ENCODE data around the gene RUNX1. TPM values are rescaled to one million over a fixed set of nuclear protein-coding genes. Genes with fewer than 3 reads are reported as not detected.

RUNX1 gene
- total and polyA plus RNA-seq, 2 donors (not counting 3 experiments of a cell fraction or from before 2014, with no cell fraction given): 4.6 to 17.9 TPM

DNA sequence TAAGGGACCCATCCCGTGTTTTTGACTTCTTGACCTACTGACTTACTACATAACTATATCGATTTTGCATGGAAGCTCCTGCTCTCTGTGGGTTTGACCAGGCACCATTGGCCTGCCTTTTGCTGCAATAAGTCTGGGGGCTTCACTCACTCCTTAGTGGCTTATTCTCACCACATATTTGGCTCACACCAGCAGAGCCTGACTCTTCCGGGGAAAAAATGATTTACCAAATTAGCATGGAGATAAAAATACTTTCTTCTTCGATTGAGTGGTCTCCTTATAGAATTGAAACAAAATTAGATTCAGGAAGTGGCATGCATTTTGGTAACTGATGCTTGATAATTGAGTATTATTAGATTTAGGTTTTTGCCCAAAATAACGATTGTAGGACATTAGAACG, 129.7 kb downstream of the RUNX1 start:
- H3K9me3 ChIP-seq (replicated peaks; ENCODE audit: control insufficient read depth, insufficient read depth, low read length): no peaks in the 10 kb centered on the region
- H3K4me2 ChIP-seq (ENCODE audit: insufficient read depth, low read length): no peak overlapping the region
- no peaks in the 10 kb centered on the region for H3K79me2 ChIP-seq (ENCODE audit: control insufficient read depth, insufficient read depth, low read length)
- no peaks in the 10 kb centered on the region for H3K9me1 ChIP-seq (replicated peaks; ENCODE audit: control insufficient read depth, extremely low read depth, insufficient read depth, low read length)
- dilution Hi-C loops (cut with MboI; ENCODE audit: extremely low pct_ligation_motif_present, low sequenced_read_pairs) (no loop called here), intact Hi-C loops (cut with micrococcal nuclease) (no loop called here)
- no peaks in the 10 kb centered on the region for H4K20me1 ChIP-seq (replicated peaks; ENCODE audit: control insufficient read depth, extremely low read depth, insufficient read depth, low read length)
- no peak overlapping the region for H3K27ac ChIP-seq (ENCODE audit: insufficient read depth, low read depth, low read length)
- no peak for DNase-seq (ENCODE audit: low read depth, low spot score)
- no peaks in the 10 kb centered on the region for H3K36me3 ChIP-seq (ENCODE audit: control insufficient read depth in 2 of 2, extremely low read depth in 1 of 2, insufficient read depth in 2 of 2, low read length in 2 of 2)
- H3K4me1 ChIP-seq (ENCODE audit: control insufficient read depth, extremely low read depth, insufficient read depth, low read length): no peaks in the 10 kb centered on the region
- POLR2A ChIA-PET: no interaction called here
- H2AFZ ChIP-seq (ENCODE audit: low read depth, low read length): no peak overlapping the region
- no peak overlapping the region for H3K4me3 ChIP-seq (replicated peaks in 1 of 3; ENCODE audit: insufficient read depth in 1 of 3, low read depth in 1 of 3, low read length in 3 of 3)
- FAIRE-seq: no peak
- no peak overlapping the region for H3K9ac ChIP-seq (replicated peaks; ENCODE audit: extremely low read depth, insufficient read depth, low read length)
- CTCF ChIA-PET: interaction anchor here (1.1 kb wide), 1 partner anchor 9 kb away, joined by 3 read pairs; no protein-coding TSS in a partner anchor
- no TSS peak for BruUV-seq (replicated peaks)
- no peak for TF ChIP-seq POLR2A (IDR thresholded peaks at IDR 0.05; ENCODE audit: low read depth, low read length)
- TF ChIP-seq GATA2 (IDR thresholded peaks at IDR 0.05; ENCODE audit: insufficient read depth, insufficient read length, low read depth, low read length): no peak
- TF ChIP-seq POLR2AphosphoS5 (IDR thresholded peaks at IDR 0.05; ENCODE audit: insufficient read depth, low read depth, low read length): no peak
- no peak for TF ChIP-seq FOS (IDR thresholded peaks at IDR 0.05; ENCODE audit: borderline replicate concordance, insufficient read depth, low read length)
- no peak for TF ChIP-seq JUN (IDR thresholded peaks at IDR 0.05; ENCODE audit: borderline replicate concordance, insufficient read depth, insufficient read length, low read depth)
- TF ChIP-seq EZH2 (IDR thresholded peaks at IDR 0.05; ENCODE audit: borderline replicate concordance, low read depth, low read length, severe bottlenecking): no peak
- no peak for TF ChIP-seq MYC (IDR thresholded peaks at IDR 0.05; ENCODE audit: low read depth, low read length)
- TF ChIP-seq, protein P1, sequence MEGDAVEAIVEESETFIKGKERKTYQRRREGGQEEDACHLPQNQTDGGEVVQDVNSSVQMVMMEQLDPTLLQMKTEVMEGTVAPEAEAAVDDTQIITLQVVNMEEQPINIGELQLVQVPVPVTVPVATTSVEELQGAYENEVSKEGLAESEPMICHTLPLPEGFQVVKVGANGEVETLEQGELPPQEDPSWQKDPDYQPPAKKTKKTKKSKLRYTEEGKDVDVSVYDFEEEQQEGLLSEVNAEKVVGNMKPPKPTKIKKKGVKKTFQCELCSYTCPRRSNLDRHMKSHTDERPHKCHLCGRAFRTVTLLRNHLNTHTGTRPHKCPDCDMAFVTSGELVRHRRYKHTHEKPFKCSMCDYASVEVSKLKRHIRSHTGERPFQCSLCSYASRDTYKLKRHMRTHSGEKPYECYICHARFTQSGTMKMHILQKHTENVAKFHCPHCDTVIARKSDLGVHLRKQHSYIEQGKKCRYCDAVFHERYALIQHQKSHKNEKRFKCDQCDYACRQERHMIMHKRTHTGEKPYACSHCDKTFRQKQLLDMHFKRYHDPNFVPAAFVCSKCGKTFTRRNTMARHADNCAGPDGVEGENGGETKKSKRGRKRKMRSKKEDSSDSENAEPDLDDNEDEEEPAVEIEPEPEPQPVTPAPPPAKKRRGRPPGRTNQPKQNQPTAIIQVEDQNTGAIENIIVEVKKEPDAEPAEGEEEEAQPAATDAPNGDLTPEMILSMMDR (IDR thresholded peaks at IDR 0.05; ENCODE audit: extremely low read depth in 1 of 2, insufficient read depth in 1 of 2, low read depth in 1 of 2, low read length in 2 of 2): no peak
- no peak for TF ChIP-seq MAX (IDR thresholded peaks at IDR 0.05; ENCODE audit: insufficient read depth, insufficient read length)
- peaks cover 13 to 15% of the 10 kb centered on the region in 2 experiments for H3K27me3 ChIP-seq (ENCODE audit: control insufficient read depth in 2 of 2, insufficient read depth in 2 of 2, low read length in 2 of 2)

All from endothelial cell of umbilical vein (primary cell).